GM23338 (cell line): Measurements from ENCODE around the gene ADGB. TPM values are rescaled to one million over a fixed set of nuclear protein-coding genes. Genes with fewer than 3 reads are reported as not detected.

Experiments used
- ATAC-seq: fragments of 200-7000 bp; cut with Tn5 transposase; 3 replicates; pipeline ENCODE4 v1.9.1; 2020
- DNase-seq: peaks from one replicate; pipeline ENCODE4 v3.0.0-alpha.2; 2015; ENCODE audit warnings: low spot score
- H2AFZ ChIP-seq: fragments of 200-600 bp; sonication (generic); 2 replicates; pipeline ENCODE4 v1.8.0; 2016; ENCODE audit warnings: antibody characterized with exemption, mild to moderate bottlenecking, moderate library complexity
- H3F3A ChIP-seq: fragments of 200-600 bp; sonication (generic); replicated peaks from 2 replicates; pipeline ENCODE4 v1.8.0; 2017; ENCODE audit warnings: antibody characterized with exemption, mixed run types, low read depth
- H3K27ac ChIP-seq: fragments of 200-600 bp; sonication (generic); 2 replicates; pipeline ENCODE4 v1.6.1; 2016; ENCODE audit warnings: low read depth
- H3K27me3 ChIP-seq: fragments of 200-600 bp; sonication (generic); 2 replicates; pipeline ENCODE4 v1.8.0; 2016; ENCODE audit warnings: mild to moderate bottlenecking, mixed run types, moderate library complexity; ENCODE audit not compliant: insufficient read depth
- H3K36me3 ChIP-seq: fragments of 200-600 bp; sonication (generic); 2 replicates; pipeline ENCODE4 v1.8.0; 2016; ENCODE audit warnings: mild to moderate bottlenecking; ENCODE audit not compliant: insufficient read depth
- H3K4me1 ChIP-seq: fragments of 200-600 bp; sonication (generic); 2 replicates; pipeline ENCODE4 v1.8.0; 2016; ENCODE audit warnings: mild to moderate bottlenecking, moderate library complexity; ENCODE audit not compliant: insufficient read depth
- H3K4me2 ChIP-seq: fragments of 200-600 bp; sonication (generic); 2 replicates; pipeline ENCODE4 v1.7.1; 2017; ENCODE audit warnings: mixed run types
- H3K4me3 ChIP-seq: fragments of 200-600 bp; sonication (generic); 2 replicates; pipeline ENCODE4 v1.6.1; 2016; ENCODE audit warnings: mixed run types
- H3K79me2 ChIP-seq: fragments of 200-600 bp; sonication (generic); replicated peaks from 2 replicates; pipeline ENCODE4 v1.8.0; 2017; ENCODE audit warnings: mild to moderate bottlenecking; ENCODE audit not compliant: insufficient read depth
- H3K9me2 ChIP-seq: fragments of 200-600 bp; sonication (generic); 2 replicates; pipeline ENCODE4 v1.8.0; 2017; ENCODE audit not compliant: insufficient read depth
- H4K20me1 ChIP-seq: fragments of 200-600 bp; sonication (generic); replicated peaks from 2 replicates; pipeline ENCODE4 v1.8.0; 2017; ENCODE audit warnings: mild to moderate bottlenecking; ENCODE audit not compliant: insufficient read depth
- H3K27ac Mint-ChIP-seq: 2 replicates; pipeline ENCODE4 v1.8.0; 2020; ENCODE audit warnings: inconsistent platforms, mild to moderate bottlenecking, moderate library complexity, mixed read lengths
- H3K27me3 Mint-ChIP-seq: 3 replicates; pipeline ENCODE4 v1.8.0; 2022; ENCODE audit warnings: low read depth, mild to moderate bottlenecking, moderate library complexity, mixed read lengths, inconsistent platforms; ENCODE audit not compliant: insufficient read depth, poor library complexity
- H3K36me3 Mint-ChIP-seq: 3 replicates; pipeline ENCODE4 v1.8.0; 2021; ENCODE audit warnings: low read depth, mild to moderate bottlenecking, inconsistent platforms, moderate library complexity, mixed read lengths
- H3K4me1 Mint-ChIP-seq: 3 replicates; pipeline ENCODE4 v1.8.0; 2020; ENCODE audit warnings: mild to moderate bottlenecking, inconsistent platforms, mixed read lengths
- H3K4me3 Mint-ChIP-seq: 3 replicates; pipeline ENCODE4 v1.8.0; 2021; ENCODE audit warnings: moderate library complexity, mild to moderate bottlenecking, inconsistent platforms, mixed read lengths
- H3K9me3 Mint-ChIP-seq: 3 replicates; pipeline ENCODE4 v1.8.0; 2020; ENCODE audit warnings: moderate library complexity, mild to moderate bottlenecking, inconsistent platforms, mixed read lengths
- CREB1 ChIP-seq: fragments of 250-450 bp; sonication (Bioruptor Pico); IDR thresholded peaks from 2 replicates; pipeline ENCODE4 v1.5.0; 2020; ENCODE audit warnings: low read depth, mild to moderate bottlenecking, moderate library complexity
- CTCF ChIP-seq, 2 experiments: fragments of 200-600 bp in 1 of 2; sonication (generic) in 1 of 2; conservative IDR thresholded peaks; 2 replicates each; pipeline versions ENCODE4 v1.5.1 to v1.6.1; 2016 to 2017; ENCODE audit warnings: antibody characterized with exemption in 2 of 2, low read depth in 2 of 2, mild to moderate bottlenecking in 2 of 2, moderate library complexity in 1 of 2
- ETS1 ChIP-seq: IDR thresholded peaks from 2 replicates; pipeline ENCODE4 v1.6.1; 2016; ENCODE audit warnings: antibody characterized with exemption
- EZH2 ChIP-seq: fragments of 200-600 bp; sonication (generic); IDR thresholded peaks from one replicate; pipeline ENCODE4 v1.8.0; 2017; ENCODE audit warnings: antibody characterized with exemption, mild to moderate bottlenecking, low read depth; ENCODE audit not compliant: unreplicated experiment
- EZH2phosphoT487 ChIP-seq: fragments of 200-600 bp; sonication (generic); IDR thresholded peaks from one replicate; pipeline ENCODE4 v1.8.1; 2018; ENCODE audit warnings: antibody characterized with exemption; ENCODE audit not compliant: unreplicated experiment
- JUNB ChIP-seq: IDR thresholded peaks from one replicate; pipeline ENCODE4 v1.6.1; 2016; ENCODE audit warnings: antibody characterized with exemption; ENCODE audit not compliant: unreplicated experiment
- NANOG ChIP-seq: IDR thresholded peaks from 2 replicates; pipeline ENCODE4 v1.6.1; 2016; ENCODE audit warnings: antibody characterized with exemption, borderline replicate concordance
- POLR2AphosphoS5 ChIP-seq: IDR thresholded peaks from 2 replicates; pipeline ENCODE4 v1.6.1; 2016; ENCODE audit warnings: antibody characterized with exemption, low read depth
- REST ChIP-seq: IDR thresholded peaks from one replicate; pipeline ENCODE4 v1.6.1; 2018; ENCODE audit warnings: antibody characterized with exemption; ENCODE audit not compliant: unreplicated experiment
- STAT1 ChIP-seq: IDR thresholded peaks from one replicate; pipeline ENCODE4 v1.6.1; 2016; ENCODE audit warnings: antibody characterized with exemption; ENCODE audit not compliant: unreplicated experiment
- ZNF114 ChIP-seq: fragments of 250-450 bp; sonication (Bioruptor Pico); IDR thresholded peaks from 2 replicates; pipeline ENCODE4 v1.5.0; 2020; ENCODE audit warnings: mild to moderate bottlenecking, moderate library complexity
- ZNF331 ChIP-seq: fragments of 250-450 bp; sonication (Bioruptor Pico); IDR thresholded peaks from 2 replicates; pipeline ENCODE4 v1.5.0; 2020; ENCODE audit warnings: low read depth, mild to moderate bottlenecking, moderate library complexity
- ZNF462 ChIP-seq: fragments of 250-450 bp; sonication (Bioruptor Pico); IDR thresholded peaks from 2 replicates; pipeline ENCODE4 v1.5.0; 2020; ENCODE audit warnings: mild to moderate bottlenecking, moderate library complexity
- polyA plus RNA-seq: library from polyadenylated mRNA; unstranded; fragments of >200 nt; fragmentation: Nextera tagmentation; extraction: Ambion mirVana; gene quantifications from 2 replicates; pipeline ENCODE4 v1.2.1, GENCODE V29; 2016
- total RNA-seq: library from RNA; depleted of rRNA; stranded (reverse); fragments of >200 nt; shearing (Covaris generic); gene quantifications from 2 replicates; pipeline ENCODE4 v1.2.3, GENCODE V29; 2014

Gene ADGB
- total and polyA plus RNA-seq, 2 experiments from 2014 or later = not detected

- Histone ChIP-seq H3K4me3 (no peak overlapping the region), H3K4me2 (no peak overlapping the region), H3K4me1 (no peaks in the 10 kb centered on the region), H3F3A (no peaks in the 10 kb centered on the region), H3K36me3 (no peaks in the 10 kb centered on the region), H3K27ac (no peak overlapping the region), H2AFZ (no peak overlapping the region), H3K27me3 (no peaks in the 10 kb centered on the region), H3K9me2 (no peaks in the 10 kb centered on the region), H4K20me1 (no peaks in the 10 kb centered on the region), H3K79me2 (no peaks in the 10 kb centered on the region)
- no peaks in the 10 kb centered on the region for H3K9me3 Mint-ChIP-seq
- no peak overlapping the region for H3K4me3 Mint-ChIP-seq
- H3K27me3 Mint-ChIP-seq = no peaks in the 10 kb centered on the region
- no peak for TF ChIP-seq REST
- TF ChIP-seq ZNF114 (CRISPR knock-in tag) = no peak
- TF ChIP-seq CREB1 (CRISPR knock-in tag) = no peak
- TF ChIP-seq POLR2AphosphoS5 = no peak
- TF ChIP-seq EZH2 = no peak
- TF ChIP-seq EZH2phosphoT487 = no peak
- TF ChIP-seq NANOG = no peak
- no peak for TF ChIP-seq CTCF (conservative IDR thresholded peaks at IDR 0.05; ENCODE audit: low read depth in 2 of 2)
- TF ChIP-seq STAT1 = no peak
- TF ChIP-seq ZNF462 (CRISPR knock-in tag) = no peak
- TF ChIP-seq ETS1 = no peak
- no peak for TF ChIP-seq JUNB
- TF ChIP-seq ZNF331 (CRISPR knock-in tag) = no peak
- DNase-seq (no peak), ATAC-seq (no peak)
- H3K4me1 Mint-ChIP-seq = no peaks in the 10 kb centered on the region
- H3K27ac Mint-ChIP-seq = no peak overlapping the region
- H3K36me3 Mint-ChIP-seq = no peaks in the 10 kb centered on the region
Observed at GRCh38 chr6:146709036-146709622, 110.4 kb downstream of the ADGB start.
